K562 (cell line): ENCODE data around the gene TMEM107. TPM values are rescaled to one million over a fixed set of nuclear protein-coding genes. Genes with fewer than 3 reads are reported as not detected.

ENCODE experiments used
- ARID3A ChIP-seq: IDR thresholded peaks from 2 replicates; pipeline ENCODE4 v1.6.1; 2012; ENCODE audit warnings: low read depth, low read length, improper control_type of control experiment, borderline replicate concordance
- BHLHE40 ChIP-seq: IDR thresholded peaks from 2 replicates; pipeline ENCODE4 v1.6.1; 2011; ENCODE audit warnings: low read length, improper control_type of control experiment
- EP300 ChIP-seq: IDR thresholded peaks from 2 replicates; pipeline ENCODE4 v1.6.1; 2012; ENCODE audit warnings: low read length, improper control_type of control experiment
- GTF2A2 ChIP-seq: IDR thresholded peaks from 2 replicates; pipeline ENCODE4 v1.6.1; 2016; ENCODE audit warnings: mild to moderate bottlenecking, missing genetic modification characterization, missing compliant biosample characterization
- NCOR1 ChIP-seq: fragments of 450-650 bp; IDR thresholded peaks from 2 replicates; pipeline ENCODE4 v1.6.1; 2016; ENCODE audit warnings: mild to moderate bottlenecking, moderate library complexity
- NR2F6 ChIP-seq: fragments of 450-650 bp; formaldehyde crosslinking; IDR thresholded peaks from 2 replicates; pipeline ENCODE4 v1.4.0; 2020; ENCODE audit warnings: mild to moderate bottlenecking
- PML ChIP-seq: IDR thresholded peaks from 2 replicates; pipeline ENCODE4 v1.6.1; 2012; ENCODE audit warnings: low read length, inconsistent platforms
- RCOR1 ChIP-seq, 2 experiments: IDR thresholded peaks; 2 replicates each; pipeline ENCODE4 v1.6.1; 2012; ENCODE audit warnings: low read depth in 2 of 2, low read length in 2 of 2, borderline replicate concordance in 1 of 2, improper control_type of control experiment in 1 of 2
- SAP30 ChIP-seq: fragments of 200-600 bp; sonication (generic); IDR thresholded peaks from 2 replicates; pipeline ENCODE4 v1.6.1; 2012; ENCODE audit warnings: borderline replicate concordance, low read depth, mild to moderate bottlenecking, moderate library complexity, low read length, control low read depth, inconsistent platforms; ENCODE audit not compliant: insufficient read depth, poor library complexity, severe bottlenecking
- TCF7 ChIP-seq: sonication (generic); IDR thresholded peaks from 2 replicates; pipeline ENCODE4 v1.6.1; 2016; ENCODE audit warnings: antibody characterized with exemption, borderline replicate concordance
- ZBTB5 ChIP-seq: fragments of 450-650 bp; IDR thresholded peaks from 2 replicates; pipeline ENCODE4 v1.6.1; 2017; ENCODE audit warnings: antibody characterized with exemption
- ZNF589 ChIP-seq: fragments of 200-800 bp; sonication (Bioruptor generic); IDR thresholded peaks from 2 replicates; pipeline ENCODE4 v1.6.1; 2016; ENCODE audit warnings: low read depth, missing genetic modification characterization, missing compliant biosample characterization
- ZNF778 ChIP-seq: fragments of 450-650 bp; formaldehyde crosslinking; IDR thresholded peaks from 2 replicates; pipeline ENCODE4 v1.4.0; 2020; ENCODE audit warnings: mild to moderate bottlenecking, moderate library complexity
- polyA plus RNA-seq, 8 experiments: library from polyadenylated mRNA; depleted of rRNA in 4 of 8; stranded (reverse) in 5 of 8; unstranded in 3 of 8; fragments of >200 nt; fragmentation: Nextera tagmentation in 2 of 8; fragmentation: Illumina TruSeq in 1 of 8; extraction: Ambion mirVana in 2 of 8; extraction: Trizol in 1 of 8; gene quantifications; 2 replicates each; pipeline versions ENCODE4 v1.2.1 to v1.2.3, GENCODE V29; 2011 to 2014; ENCODE audit warnings: inconsistent platforms in 1 of 8, missing spikeins in 1 of 8
- total RNA-seq, 7 experiments: library from RNA; depleted of rRNA in 6 of 7; stranded (reverse); fragments of >200 nt in 6 of 7; fragmentation: Illumina TruSeq in 2 of 7; extraction: Trizol in 2 of 7; gene quantifications; 2 replicates each; pipeline versions ENCODE4 v1.2.1 to v1.2.3, GENCODE V29; 2011 to 2021; ENCODE audit warnings: low replicate concordance in 1 of 7
- TF ChIP-seq, protein P1 (sequence below): sonication (generic); formaldehyde crosslinking; IDR thresholded peaks from 2 replicates; pipeline ENCODE4 v1.8.0; 2023; ENCODE audit warnings: missing genetic modification reagents, mild to moderate bottlenecking, borderline replicate concordance
- TF ChIP-seq, protein P2 (sequence below): IDR thresholded peaks from 2 replicates; pipeline ENCODE4 v1.6.1; 2011; ENCODE audit warnings: borderline replicate concordance, low read depth, mild to moderate bottlenecking, moderate library complexity, low read length; ENCODE audit not compliant: insufficient read depth, poor library complexity, severe bottlenecking

TMEM107 gene
- total and polyA plus RNA-seq, 9 of the 15 experiments (the other 6 are each of a cell fraction or from before 2014, with no cell fraction given) = 7.1 to 26.2 (median 16.9) TPM

DNA sequence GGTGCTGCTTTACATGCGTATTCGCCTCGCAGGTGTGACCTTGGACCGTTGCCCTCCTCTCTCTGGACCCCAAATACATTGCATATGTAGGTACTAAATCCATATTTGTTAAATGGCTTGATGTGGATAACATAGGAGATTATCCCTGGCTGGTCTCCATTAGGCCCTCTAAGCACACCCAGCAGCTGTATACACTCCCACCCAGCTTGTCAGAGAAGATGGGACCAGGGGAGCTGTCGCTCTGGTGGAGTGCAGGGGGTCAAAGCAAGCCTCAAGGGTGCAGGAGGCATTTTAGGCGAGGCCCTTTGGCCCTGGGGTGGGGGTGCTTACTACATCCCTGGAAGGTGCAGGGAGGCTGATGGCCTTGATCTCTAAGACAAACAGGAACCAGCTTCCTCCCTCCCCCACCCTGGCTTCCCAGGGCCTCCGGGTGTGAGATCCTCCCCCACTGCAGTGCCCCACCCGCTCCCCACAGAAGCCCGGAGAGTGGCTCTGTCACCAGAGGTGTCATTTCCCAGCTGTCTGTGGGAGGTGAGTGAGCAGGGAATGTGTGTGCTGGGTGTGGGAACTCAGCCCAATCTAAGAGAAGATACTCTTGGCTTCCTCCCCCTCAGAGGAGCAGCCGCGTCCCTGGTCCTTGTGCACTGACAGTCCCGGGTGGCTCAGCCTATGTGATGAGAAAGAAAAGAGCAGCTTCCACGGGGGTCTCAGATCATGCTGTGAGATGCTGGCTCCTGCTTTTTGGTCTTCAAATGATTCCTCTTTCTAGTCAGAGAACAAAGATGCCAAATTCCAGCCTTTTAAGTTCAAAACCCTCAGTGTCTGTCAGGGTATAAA, 12.0 kb downstream of the TMEM107 start (continued):
- TF ChIP-seq ARID3A (no peak), ZNF778 (CRISPR knock-in tag) (no peak), NCOR1 (peak; percentile 61), ZBTB5 (no peak), RCOR1 (IDR thresholded peaks at IDR 0.05; ENCODE audit: borderline replicate concordance in 1 of 2, low read depth in 2 of 2, low read length in 2 of 2) (peak in 1 of 2 experiments; percentile 82; a peak in 2 of 4 replicates), PML (peak; percentile 21; the same call in 1 of the 2 replicates), SAP30 (no peak), GTF2A2 (no peak), TCF7 (peak; percentile 65; the same call in 1 of the 2 replicates), NR2F6 (CRISPR knock-in tag) (no peak), EP300 (peak; percentile 50; the same call in 1 of the 2 replicates), ZNF589 (CRISPR knock-in tag) (0 out of 2 replicates have a peak, but pooled peaks have one; percentile 30), BHLHE40 (peak; percentile 46)
- TF ChIP-seq, protein P1, sequence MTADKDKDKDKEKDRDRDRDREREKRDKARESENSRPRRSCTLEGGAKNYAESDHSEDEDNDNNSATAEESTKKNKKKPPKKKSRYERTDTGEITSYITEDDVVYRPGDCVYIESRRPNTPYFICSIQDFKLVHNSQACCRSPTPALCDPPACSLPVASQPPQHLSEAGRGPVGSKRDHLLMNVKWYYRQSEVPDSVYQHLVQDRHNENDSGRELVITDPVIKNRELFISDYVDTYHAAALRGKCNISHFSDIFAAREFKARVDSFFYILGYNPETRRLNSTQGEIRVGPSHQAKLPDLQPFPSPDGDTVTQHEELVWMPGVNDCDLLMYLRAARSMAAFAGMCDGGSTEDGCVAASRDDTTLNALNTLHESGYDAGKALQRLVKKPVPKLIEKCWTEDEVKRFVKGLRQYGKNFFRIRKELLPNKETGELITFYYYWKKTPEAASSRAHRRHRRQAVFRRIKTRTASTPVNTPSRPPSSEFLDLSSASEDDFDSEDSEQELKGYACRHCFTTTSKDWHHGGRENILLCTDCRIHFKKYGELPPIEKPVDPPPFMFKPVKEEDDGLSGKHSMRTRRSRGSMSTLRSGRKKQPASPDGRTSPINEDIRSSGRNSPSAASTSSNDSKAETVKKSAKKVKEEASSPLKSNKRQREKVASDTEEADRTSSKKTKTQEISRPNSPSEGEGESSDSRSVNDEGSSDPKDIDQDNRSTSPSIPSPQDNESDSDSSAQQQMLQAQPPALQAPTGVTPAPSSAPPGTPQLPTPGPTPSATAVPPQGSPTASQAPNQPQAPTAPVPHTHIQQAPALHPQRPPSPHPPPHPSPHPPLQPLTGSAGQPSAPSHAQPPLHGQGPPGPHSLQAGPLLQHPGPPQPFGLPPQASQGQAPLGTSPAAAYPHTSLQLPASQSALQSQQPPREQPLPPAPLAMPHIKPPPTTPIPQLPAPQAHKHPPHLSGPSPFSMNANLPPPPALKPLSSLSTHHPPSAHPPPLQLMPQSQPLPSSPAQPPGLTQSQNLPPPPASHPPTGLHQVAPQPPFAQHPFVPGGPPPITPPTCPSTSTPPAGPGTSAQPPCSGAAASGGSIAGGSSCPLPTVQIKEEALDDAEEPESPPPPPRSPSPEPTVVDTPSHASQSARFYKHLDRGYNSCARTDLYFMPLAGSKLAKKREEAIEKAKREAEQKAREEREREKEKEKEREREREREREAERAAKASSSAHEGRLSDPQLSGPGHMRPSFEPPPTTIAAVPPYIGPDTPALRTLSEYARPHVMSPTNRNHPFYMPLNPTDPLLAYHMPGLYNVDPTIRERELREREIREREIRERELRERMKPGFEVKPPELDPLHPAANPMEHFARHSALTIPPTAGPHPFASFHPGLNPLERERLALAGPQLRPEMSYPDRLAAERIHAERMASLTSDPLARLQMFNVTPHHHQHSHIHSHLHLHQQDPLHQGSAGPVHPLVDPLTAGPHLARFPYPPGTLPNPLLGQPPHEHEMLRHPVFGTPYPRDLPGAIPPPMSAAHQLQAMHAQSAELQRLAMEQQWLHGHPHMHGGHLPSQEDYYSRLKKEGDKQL (CRISPR knock-in tag) = no peak
- TF ChIP-seq, protein P2, sequence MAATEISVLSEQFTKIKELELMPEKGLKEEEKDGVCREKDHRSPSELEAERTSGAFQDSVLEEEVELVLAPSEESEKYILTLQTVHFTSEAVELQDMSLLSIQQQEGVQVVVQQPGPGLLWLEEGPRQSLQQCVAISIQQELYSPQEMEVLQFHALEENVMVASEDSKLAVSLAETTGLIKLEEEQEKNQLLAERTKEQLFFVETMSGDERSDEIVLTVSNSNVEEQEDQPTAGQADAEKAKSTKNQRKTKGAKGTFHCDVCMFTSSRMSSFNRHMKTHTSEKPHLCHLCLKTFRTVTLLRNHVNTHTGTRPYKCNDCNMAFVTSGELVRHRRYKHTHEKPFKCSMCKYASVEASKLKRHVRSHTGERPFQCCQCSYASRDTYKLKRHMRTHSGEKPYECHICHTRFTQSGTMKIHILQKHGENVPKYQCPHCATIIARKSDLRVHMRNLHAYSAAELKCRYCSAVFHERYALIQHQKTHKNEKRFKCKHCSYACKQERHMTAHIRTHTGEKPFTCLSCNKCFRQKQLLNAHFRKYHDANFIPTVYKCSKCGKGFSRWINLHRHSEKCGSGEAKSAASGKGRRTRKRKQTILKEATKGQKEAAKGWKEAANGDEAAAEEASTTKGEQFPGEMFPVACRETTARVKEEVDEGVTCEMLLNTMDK = no peak
